Endothelial cell of umbilical vein (primary cell): ENCODE data around the gene ZC3H7A. TPM values are rescaled to one million over a fixed set of nuclear protein-coding genes. Genes with fewer than 3 reads are reported as not detected.

Source experiments
- BruUV-seq: library from RNA; stranded (reverse); fragments of 400-500 nt; replicated peaks from 2 replicates; lab custom pipeline; 2021; lab: Mats Ljungman, UMichigan
- CTCF ChIA-PET: fragments of 300-600, 350-600 bp; sonication (Branson Sonifier 250); formaldehyde crosslinking; loops from one replicate; lab custom pipeline; 2021; ENCODE audit warnings: antibody characterized with exemption, inconsistent platforms; lab: Charles Lee
- POLR2A ChIA-PET: fragments of 300-600, 350-600 bp; sonication (Branson Sonifier 250); formaldehyde crosslinking; loops from one replicate; lab custom pipeline; 2021; ENCODE audit warnings: antibody characterized with exemption, inconsistent platforms; lab: Charles Lee
- DNase-seq: peaks from one replicate; pipeline ENCODE4 v3.0.0-alpha.2; 2011; ENCODE audit warnings: low read depth, low spot score
- FAIRE-seq: peaks from 2 replicates; lab custom pipeline; 2011; peaks lifted over from hg19 to GRCh38; lab: Jason Lieb, UNC
- H2AFZ ChIP-seq: 2 replicates; pipeline ENCODE4 v1.6.0; 2012; ENCODE audit warnings: low read depth, low read length, control low read depth, inconsistent platforms
- H3K27ac ChIP-seq: 2 replicates; pipeline ENCODE4 v1.5.1; 2011; ENCODE audit warnings: low read depth, mild to moderate bottlenecking, control low read depth, low read length, moderate library complexity; ENCODE audit not compliant: insufficient read depth
- H3K27me3 ChIP-seq, 2 experiments: 2 replicates each; pipeline versions ENCODE4 v1.6.0 to v1.6.1; 2011; ENCODE audit warnings: low read length in 2 of 2, mixed read lengths in 1 of 2; ENCODE audit not compliant: control insufficient read depth in 2 of 2, insufficient read depth in 2 of 2
- H3K36me3 ChIP-seq, 2 experiments: 2 replicates in 1 of 2; 3 replicates in 1 of 2; pipeline ENCODE4 v1.5.1; 2011; ENCODE audit warnings: low read length in 2 of 2, mild to moderate bottlenecking in 1 of 2, moderate library complexity in 1 of 2; ENCODE audit not compliant: control insufficient read depth in 2 of 2, insufficient read depth in 2 of 2; ENCODE audit errors: extremely low read depth in 1 of 2
- H3K4me1 ChIP-seq: 3 replicates; pipeline ENCODE4 v1.5.1; 2011; ENCODE audit warnings: mild to moderate bottlenecking, low read length; ENCODE audit not compliant: control insufficient read depth, insufficient read depth; ENCODE audit errors: extremely low read depth
- H3K4me2 ChIP-seq: 2 replicates; pipeline ENCODE4 v1.6.1; 2011; ENCODE audit warnings: low read length, control low read depth, mixed read lengths; ENCODE audit not compliant: insufficient read depth
- H3K4me3 ChIP-seq, 3 experiments: fragments of 200-600 bp in 1 of 3; sonication (generic), shearing (Covaris generic) in 1 of 3; replicated peaks in 1 of 3; 2 replicates each; pipeline ENCODE4 v1.5.1; 2011 to 2016; ENCODE audit warnings: control low read depth in 3 of 3, low read length in 3 of 3, mild to moderate bottlenecking in 2 of 3, inconsistent platforms in 1 of 3, low read depth in 1 of 3, moderate library complexity in 1 of 3; ENCODE audit not compliant: insufficient read depth in 1 of 3
- H3K79me2 ChIP-seq: 2 replicates; pipeline ENCODE4 v1.6.0; 2012; ENCODE audit warnings: low read length, inconsistent platforms; ENCODE audit not compliant: control insufficient read depth, insufficient read depth
- H3K9ac ChIP-seq: replicated peaks from 2 replicates; pipeline ENCODE3; 2011; ENCODE audit warnings: low read length, control low read depth; ENCODE audit not compliant: insufficient read depth; ENCODE audit errors: extremely low read depth
- H3K9me1 ChIP-seq: replicated peaks from 3 replicates; pipeline ENCODE4 v1.6.0; 2011; ENCODE audit warnings: mild to moderate bottlenecking, low read length; ENCODE audit not compliant: control insufficient read depth, insufficient read depth; ENCODE audit errors: extremely low read depth
- H3K9me3 ChIP-seq: replicated peaks from 2 replicates; pipeline ENCODE4 v1.5.1; 2012; ENCODE audit warnings: low read length, inconsistent platforms; ENCODE audit not compliant: control insufficient read depth, insufficient read depth
- H4K20me1 ChIP-seq: replicated peaks from 2 replicates; pipeline ENCODE3; 2011; ENCODE audit warnings: mild to moderate bottlenecking, low read length; ENCODE audit not compliant: control insufficient read depth, insufficient read depth; ENCODE audit errors: extremely low read depth
- CTCF ChIP-seq, 2 donors: IDR thresholded peaks; 1 replicate in 1 of 2; 2 replicates in 1 of 2; pipeline ENCODE4 v1.5.1; 2011; ENCODE audit warnings: low read length in 2 of 2, mild to moderate bottlenecking in 2 of 2, moderate library complexity in 2 of 2, control low read depth in 1 of 2, inconsistent platforms in 1 of 2, low read depth in 1 of 2; ENCODE audit not compliant: insufficient read depth in 1 of 2; ENCODE audit errors: extremely low read depth in 1 of 2
- EZH2 ChIP-seq: IDR thresholded peaks from 2 replicates; pipeline ENCODE4 v1.6.1; 2012; ENCODE audit warnings: borderline replicate concordance, low read depth, mild to moderate bottlenecking, moderate library complexity, low read length, inconsistent platforms; ENCODE audit not compliant: severe bottlenecking
- FOS ChIP-seq: IDR thresholded peaks from 2 replicates; pipeline ENCODE4 v1.6.1; 2011; ENCODE audit warnings: mild to moderate bottlenecking, low read length, moderate library complexity, borderline replicate concordance; ENCODE audit not compliant: insufficient read depth
- GATA2 ChIP-seq: IDR thresholded peaks from 2 replicates; pipeline ENCODE4 v1.7.0; 2011; ENCODE audit warnings: low read depth, mild to moderate bottlenecking, moderate library complexity, mixed read lengths, low read length; ENCODE audit not compliant: insufficient read length, insufficient read depth
- JUN ChIP-seq: IDR thresholded peaks from 2 replicates; pipeline ENCODE4 v1.6.1; 2011; ENCODE audit warnings: borderline replicate concordance, low read depth; ENCODE audit not compliant: insufficient read length, insufficient read depth
- MYC ChIP-seq: IDR thresholded peaks from one replicate; pipeline ENCODE4 v1.6.1; 2011; ENCODE audit warnings: mild to moderate bottlenecking, low read depth, low read length
- POLR2A ChIP-seq: IDR thresholded peaks from 2 replicates; pipeline ENCODE4 v1.6.1; 2012; ENCODE audit warnings: low read depth, mild to moderate bottlenecking, control low read depth, low read length
- POLR2AphosphoS5 ChIP-seq: IDR thresholded peaks from 2 replicates; pipeline ENCODE4 v1.6.1; 2012; ENCODE audit warnings: low read depth, mild to moderate bottlenecking, control low read depth, low read length, moderate library complexity; ENCODE audit not compliant: insufficient read depth
- dilution Hi-C: fragments of 300-500 bp; cut with MboI; formaldehyde crosslinking; loops from one replicate; pipeline ENCODE4 v1.15.0; 2019; ENCODE audit warnings: low sequenced_read_pairs; ENCODE audit not compliant: extremely low pct_ligation_motif_present
- intact Hi-C: fragments of 100-400 bp; cut with micrococcal nuclease; formaldehyde crosslinking; loops from one replicate; pipeline ENCODE4 v1.10.0; 2022
- polyA plus RNA-seq, 4 experiments: library from polyadenylated mRNA; depleted of rRNA in 3 of 4; stranded (reverse) in 3 of 4; unstranded in 1 of 4; fragments of >200 nt; gene quantifications; 2 replicates each; pipeline versions ENCODE4 v1.2.1 to v1.2.3, GENCODE V29; 2011 to 2012; ENCODE audit warnings: missing spikeins in 1 of 4
- total RNA-seq: library from RNA; stranded (reverse); gene quantifications from 2 replicates; pipeline ENCODE4 v1.2.3, GENCODE V29; 2021
- TF ChIP-seq, protein P1 (sequence below): IDR thresholded peaks from 2 replicates; pipeline ENCODE4 v1.6.1; 2011; ENCODE audit not compliant: insufficient read depth, insufficient read length

The ZC3H7A gene
- total and polyA plus RNA-seq, 2 donors (not counting 3 experiments of a cell fraction or from before 2014, with no cell fraction given) = 44.1 to 78.0 TPM

DNA sequence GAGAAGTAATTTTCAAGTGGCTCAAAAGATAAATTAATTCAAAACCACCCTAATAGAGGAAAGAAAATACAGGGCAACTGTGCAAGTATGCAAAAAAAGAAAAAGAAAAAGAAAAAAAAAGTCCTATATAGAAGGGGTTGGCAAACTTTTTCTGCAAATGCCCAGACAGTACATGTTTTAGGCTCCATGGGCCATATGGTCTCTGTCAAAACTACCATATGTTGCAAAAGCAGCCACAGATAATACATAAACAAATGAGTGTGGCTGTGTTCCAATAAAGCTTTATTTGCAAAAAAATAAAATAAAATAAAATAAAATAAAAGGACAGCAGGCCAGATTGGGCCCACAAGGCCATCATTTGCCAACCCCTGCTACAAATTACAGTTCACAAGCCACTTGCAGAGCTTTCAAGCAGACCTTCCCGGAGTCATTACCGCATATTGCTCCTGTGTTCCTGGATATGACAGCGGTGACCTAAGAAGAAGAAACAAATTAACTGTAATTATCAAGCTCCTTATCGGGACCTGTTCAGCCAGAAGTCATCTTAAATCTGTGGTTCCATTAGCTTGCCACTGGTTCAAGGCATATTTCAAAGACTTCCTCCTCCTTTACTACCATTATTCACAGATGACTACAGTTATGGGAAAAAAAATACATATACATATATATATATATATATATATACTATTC lies 15.9 kb downstream of the ZC3H7A start:
- ChIA-PET CTCF (interaction anchor here (1.1 to 4.1 kb wide), 2 partner anchors 10 to 16 kb away, joined by 3 to 29 read pairs; partner anchors contain the start of gene ZC3H7A), POLR2A (interaction anchor here (1.0 kb wide), 1 partner anchor 17 kb away, joined by 4 read pairs; no protein-coding TSS in a partner anchor)
- TF ChIP-seq MYC (no peak), POLR2A (no peak), JUN (no peak), EZH2 (no peak), FOS (no peak), POLR2AphosphoS5 (no peak), GATA2 (no peak), CTCF (IDR thresholded peaks at IDR 0.05; ENCODE audit: extremely low read depth in 1 of 2, insufficient read depth in 1 of 2, low read depth in 1 of 2, low read length in 2 of 2) (no peak)
- TF ChIP-seq, protein P1, sequence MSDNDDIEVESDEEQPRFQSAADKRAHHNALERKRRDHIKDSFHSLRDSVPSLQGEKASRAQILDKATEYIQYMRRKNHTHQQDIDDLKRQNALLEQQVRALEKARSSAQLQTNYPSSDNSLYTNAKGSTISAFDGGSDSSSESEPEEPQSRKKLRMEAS = no peak
- intact Hi-C loops = loop anchor here (1.0 kb wide), 1 partner anchor 14 kb away; no protein-coding TSS in a partner anchor
- no peak overlapping the region for H3K4me3 ChIP-seq
- peaks cover 0 to 13% of the 10 kb centered on the region in 2 experiments for H3K36me3 ChIP-seq
- no peaks in the 10 kb centered on the region for H3K9me1 ChIP-seq
- no peak overlapping the region for H2AFZ ChIP-seq
- no peak overlapping the region for H3K4me2 ChIP-seq
- dilution Hi-C loops = no loop called here
- DNase-seq (no peak), FAIRE-seq (no peak)
- H3K4me1 ChIP-seq = peaks cover 29% of the 10 kb centered on the region
- no peak overlapping the region for H3K9ac ChIP-seq
- H4K20me1 ChIP-seq = no peaks in the 10 kb centered on the region
- no peak overlapping the region for H3K27ac ChIP-seq
- H3K9me3 ChIP-seq = no peaks in the 10 kb centered on the region
- H3K27me3 ChIP-seq = no peaks in the 10 kb centered on the region
- no TSS peak for BruUV-seq
- peaks cover 58% of the 10 kb centered on the region for H3K79me2 ChIP-seq
